Measurements from ENCODE around the gene FBXO33.

The FBXO33 gene

DNA sequence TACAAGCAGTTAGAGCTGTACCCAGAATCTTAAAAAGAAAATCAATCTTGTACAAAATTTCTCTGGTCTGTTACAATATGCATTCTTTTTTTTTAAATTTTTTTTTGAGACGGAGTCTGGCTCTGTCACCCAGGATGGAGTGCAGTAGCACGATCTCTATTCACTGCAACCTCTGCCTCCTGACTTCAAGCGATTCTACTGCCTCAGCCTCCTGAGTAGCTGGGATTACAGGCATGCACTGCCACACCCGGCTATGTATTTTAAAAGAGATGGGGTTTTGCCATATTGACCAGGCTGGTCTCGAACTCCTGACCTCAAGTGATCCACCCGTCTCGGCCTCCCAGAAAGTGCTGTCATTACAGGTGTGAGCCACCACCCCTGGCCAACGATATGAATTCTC, 4.1 kb downstream of the FBXO33 start:
- Histone ChIP-seq H3K79me2 (ENCODE audit: insufficient read depth, low read length) (peaks cover 82% of the 10 kb centered on the region), H4K20me1 (ENCODE audit: low read depth, low read length) (peaks cover 16% of the 10 kb centered on the region; the same call in 1 of the 2 replicates)

DNA sequence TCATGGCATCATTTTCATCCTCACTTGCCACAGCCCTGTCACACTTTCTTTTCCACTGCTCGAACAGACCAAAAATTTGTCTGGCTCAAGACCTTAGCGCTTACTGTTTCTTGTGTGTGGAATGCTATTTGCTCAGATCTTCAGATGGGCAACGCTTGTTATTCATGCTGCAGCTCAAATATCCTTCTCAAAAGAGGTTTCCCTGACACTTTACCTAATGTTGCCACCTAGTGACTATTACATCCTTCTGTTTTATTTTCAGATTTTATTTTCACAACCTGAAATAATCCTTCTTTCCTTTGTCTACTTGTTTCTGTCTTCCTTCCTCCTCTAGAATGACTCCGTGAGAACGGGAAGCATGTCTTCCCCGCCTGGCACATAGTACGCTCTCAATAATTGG, 5.6 kb downstream of the FBXO33 start:
- Histone ChIP-seq H3K27ac (ENCODE audit: low read depth, low read length) (no peak overlapping the region), H3K79me2 (ENCODE audit: insufficient read depth, low read length) (peaks cover 95% of the 10 kb centered on the region), H2AFZ (ENCODE audit: low read depth, low read length, severe bottlenecking) (no peak overlapping the region)

More for the DNA sequence above, 4.1 kb downstream of the FBXO33 start:
- H3K27me3 ChIP-seq (ENCODE audit: low read length) = no peaks in the 10 kb centered on the region
- no peak overlapping the region for H3K4me2 ChIP-seq (ENCODE audit: low read depth, low read length, poor library complexity, severe bottlenecking)
- no peak overlapping the region for H2AFZ ChIP-seq (ENCODE audit: low read depth, low read length, severe bottlenecking)
- H3K9me2 ChIP-seq (replicated peaks; ENCODE audit: insufficient read depth, low read length) = no peaks in the 10 kb centered on the region
- TF ChIP-seq EZH2phosphoT487 (conservative IDR thresholded peaks at IDR 0.05; ENCODE audit: low read length) = no peak
- TF ChIP-seq, protein P1, sequence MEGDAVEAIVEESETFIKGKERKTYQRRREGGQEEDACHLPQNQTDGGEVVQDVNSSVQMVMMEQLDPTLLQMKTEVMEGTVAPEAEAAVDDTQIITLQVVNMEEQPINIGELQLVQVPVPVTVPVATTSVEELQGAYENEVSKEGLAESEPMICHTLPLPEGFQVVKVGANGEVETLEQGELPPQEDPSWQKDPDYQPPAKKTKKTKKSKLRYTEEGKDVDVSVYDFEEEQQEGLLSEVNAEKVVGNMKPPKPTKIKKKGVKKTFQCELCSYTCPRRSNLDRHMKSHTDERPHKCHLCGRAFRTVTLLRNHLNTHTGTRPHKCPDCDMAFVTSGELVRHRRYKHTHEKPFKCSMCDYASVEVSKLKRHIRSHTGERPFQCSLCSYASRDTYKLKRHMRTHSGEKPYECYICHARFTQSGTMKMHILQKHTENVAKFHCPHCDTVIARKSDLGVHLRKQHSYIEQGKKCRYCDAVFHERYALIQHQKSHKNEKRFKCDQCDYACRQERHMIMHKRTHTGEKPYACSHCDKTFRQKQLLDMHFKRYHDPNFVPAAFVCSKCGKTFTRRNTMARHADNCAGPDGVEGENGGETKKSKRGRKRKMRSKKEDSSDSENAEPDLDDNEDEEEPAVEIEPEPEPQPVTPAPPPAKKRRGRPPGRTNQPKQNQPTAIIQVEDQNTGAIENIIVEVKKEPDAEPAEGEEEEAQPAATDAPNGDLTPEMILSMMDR (IDR thresholded peaks at IDR 0.05; ENCODE audit: insufficient read depth, low read length, poor library complexity, severe bottlenecking) = no peak
- no peaks in the 10 kb centered on the region for H3K9me3 ChIP-seq (ENCODE audit: insufficient read depth, low read length)
- H3K4me3 ChIP-seq (ENCODE audit: insufficient read depth, low read length, poor library complexity, severe bottlenecking) = no peak overlapping the region
- H3K9ac ChIP-seq (ENCODE audit: low read length) = no peak overlapping the region
- H3K36me3 ChIP-seq (ENCODE audit: low read length) = no peaks in the 10 kb centered on the region
- peaks cover 10% of the 10 kb centered on the region; the same call in 1 of the 2 replicates for H3F3A ChIP-seq (ENCODE audit: insufficient read depth)
- no peak overlapping the region for H3K27ac ChIP-seq (ENCODE audit: low read depth, low read length)

DNA sequence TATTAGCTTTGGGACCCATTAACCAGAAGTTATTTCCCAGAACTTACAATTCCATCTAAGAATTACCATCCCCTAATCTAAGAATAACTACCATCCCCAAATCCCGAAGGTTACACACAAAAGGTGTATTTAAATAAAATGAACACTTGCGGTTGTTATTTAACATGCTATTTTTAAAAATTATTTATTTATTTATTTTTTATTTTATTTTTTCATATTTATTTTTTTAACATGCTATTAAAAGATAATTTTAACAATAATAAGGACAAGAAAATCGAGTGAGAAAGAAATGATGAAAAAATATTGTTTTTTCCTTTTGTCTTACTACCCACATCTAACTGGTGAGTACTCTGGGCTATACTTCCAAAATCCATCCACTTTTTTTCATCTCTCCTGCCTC, 6.3 kb downstream of the FBXO33 start:
- no peaks in the 10 kb centered on the region for H3K27me3 ChIP-seq (ENCODE audit: low read length)
- peaks cover 16% of the 10 kb centered on the region; the same call in 1 of the 2 replicates for H4K20me1 ChIP-seq (ENCODE audit: low read depth, low read length)
- H3K4me2 ChIP-seq (ENCODE audit: low read depth, low read length, poor library complexity, severe bottlenecking) = no peak overlapping the region
- no peak overlapping the region for H2AFZ ChIP-seq (ENCODE audit: low read depth, low read length, severe bottlenecking)
- no peak overlapping the region for H3K9ac ChIP-seq (ENCODE audit: low read length)
- H3F3A ChIP-seq (ENCODE audit: insufficient read depth) = 0 out of 2 replicates have a peak, but pooled peaks cover 7% of the 10 kb centered on the region
- no peak overlapping the region for H3K27ac ChIP-seq (ENCODE audit: low read depth, low read length)
- H3K79me2 ChIP-seq (ENCODE audit: insufficient read depth, low read length) = peaks cover 95% of the 10 kb centered on the region
- no peaks in the 10 kb centered on the region for H3K36me3 ChIP-seq (ENCODE audit: low read length)
- H3K9me2 ChIP-seq (replicated peaks; ENCODE audit: insufficient read depth, low read length) = no peaks in the 10 kb centered on the region
- no peak overlapping the region for H3K4me3 ChIP-seq (ENCODE audit: insufficient read depth, low read length, poor library complexity, severe bottlenecking)
- no peaks in the 10 kb centered on the region for H3K9me3 ChIP-seq (ENCODE audit: insufficient read depth, low read length)
- TF ChIP-seq, protein P1 (IDR thresholded peaks at IDR 0.05; ENCODE audit: insufficient read depth, low read length, poor library complexity, severe bottlenecking) = no peak
- no peak for TF ChIP-seq EZH2phosphoT487 (conservative IDR thresholded peaks at IDR 0.05; ENCODE audit: low read length)

More for the DNA sequence above, 5.6 kb downstream of the FBXO33 start:
- no peaks in the 10 kb centered on the region for H3K9me3 ChIP-seq (ENCODE audit: insufficient read depth, low read length)
- H3K9ac ChIP-seq (ENCODE audit: low read length) = no peak overlapping the region
- H3K4me3 ChIP-seq (ENCODE audit: insufficient read depth, low read length, poor library complexity, severe bottlenecking) = no peak overlapping the region
- H3K27me3 ChIP-seq (ENCODE audit: low read length) = no peaks in the 10 kb centered on the region
- H3K4me2 ChIP-seq (ENCODE audit: low read depth, low read length, poor library complexity, severe bottlenecking) = no peak overlapping the region
- no peak for TF ChIP-seq EZH2phosphoT487 (conservative IDR thresholded peaks at IDR 0.05; ENCODE audit: low read length)
- TF ChIP-seq, protein P1 (IDR thresholded peaks at IDR 0.05; ENCODE audit: insufficient read depth, low read length, poor library complexity, severe bottlenecking) = peak; percentile 12
- no peaks in the 10 kb centered on the region for H3K9me2 ChIP-seq (replicated peaks; ENCODE audit: insufficient read depth, low read length)
- 0 out of 2 replicates have a peak, but pooled peaks cover 7% of the 10 kb centered on the region for H3F3A ChIP-seq (ENCODE audit: insufficient read depth)
- peaks cover 16% of the 10 kb centered on the region; the same call in 1 of the 2 replicates for H4K20me1 ChIP-seq (ENCODE audit: low read depth, low read length)
- no peaks in the 10 kb centered on the region for H3K36me3 ChIP-seq (ENCODE audit: low read length)
